ENCODE measurements around the gene TUBGCP3. TPM values are rescaled to one million over a fixed set of nuclear protein-coding genes. Genes with fewer than 3 reads are reported as not detected.

The TUBGCP3 gene
- total RNA-seq, 1 donor from 2014 or later: 16.0 TPM

DNA sequence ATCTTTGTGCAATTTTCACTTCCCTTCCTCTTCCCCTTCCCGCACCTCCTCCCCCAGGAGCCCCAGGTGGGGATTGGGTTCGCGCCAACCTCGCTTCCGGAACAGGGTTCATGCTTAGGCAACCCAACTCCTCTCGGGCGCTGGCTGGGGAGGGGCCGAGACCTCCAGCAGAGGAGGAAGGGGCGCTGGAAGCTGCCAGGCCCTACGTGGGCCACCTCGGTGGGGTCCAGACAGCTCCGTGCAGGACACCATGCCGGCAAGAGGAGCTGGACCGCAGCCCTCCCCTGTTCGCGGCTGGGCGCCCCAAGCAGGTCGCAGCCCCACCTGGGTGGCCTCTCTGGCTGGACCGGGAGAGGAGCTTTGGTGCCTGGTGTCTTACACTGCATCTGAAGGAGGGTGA is 120.7 kb downstream of the TUBGCP3 start:
- intact Hi-C loops (cut with micrococcal nuclease): no loop called here
- ATAC-seq: no peak

DNA sequence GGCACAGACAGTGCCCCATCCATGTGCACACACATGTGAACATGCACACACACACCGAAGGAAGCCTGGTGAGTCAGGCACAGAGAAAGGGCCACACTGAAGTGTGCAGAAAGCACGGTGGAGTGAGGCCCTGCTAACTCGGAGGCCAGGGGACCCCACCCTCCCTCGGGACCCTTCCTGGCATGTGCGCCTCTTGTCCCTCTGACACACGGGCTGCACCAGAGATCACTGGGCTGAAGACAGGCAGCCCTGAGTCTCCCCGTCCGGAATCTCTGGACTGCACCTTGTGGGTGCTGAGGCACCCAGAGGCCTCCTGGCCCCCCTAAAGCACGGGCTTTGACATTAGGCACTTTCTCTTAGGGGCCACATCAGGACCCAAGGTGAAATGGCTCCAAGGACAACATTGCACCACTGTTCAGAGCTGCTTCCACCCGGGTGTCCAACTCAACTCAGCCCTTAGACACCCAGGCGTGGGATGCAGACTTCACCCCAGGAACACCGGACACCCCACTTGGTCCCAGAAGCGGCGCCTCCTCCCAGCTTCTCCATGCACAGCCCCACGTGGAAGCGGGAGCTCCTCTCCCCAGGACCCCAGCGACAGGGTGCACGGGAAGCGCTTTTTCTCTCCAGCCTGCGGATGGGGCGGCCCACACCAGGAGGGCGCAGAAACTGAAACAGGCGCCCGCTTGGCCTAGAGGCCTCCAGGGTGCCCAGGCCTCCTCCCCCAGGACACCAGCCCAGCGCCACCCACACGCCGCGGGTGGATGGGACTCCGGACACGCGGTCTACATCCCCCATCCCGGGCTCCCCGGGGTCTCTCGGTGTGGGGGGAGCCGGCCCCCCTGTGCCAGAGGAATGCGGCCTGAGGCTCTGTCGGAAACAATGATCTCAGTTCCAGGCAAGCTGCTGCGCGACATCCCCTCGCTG is 121.6 kb downstream of the TUBGCP3 start:
- no peak for ATAC-seq
- intact Hi-C loops (cut with micrococcal nuclease): no loop called here
- no peak for DNase-seq

More for the DNA sequence above, 120.7 kb downstream of the TUBGCP3 start:
- DNase-seq: no peak

DNA sequence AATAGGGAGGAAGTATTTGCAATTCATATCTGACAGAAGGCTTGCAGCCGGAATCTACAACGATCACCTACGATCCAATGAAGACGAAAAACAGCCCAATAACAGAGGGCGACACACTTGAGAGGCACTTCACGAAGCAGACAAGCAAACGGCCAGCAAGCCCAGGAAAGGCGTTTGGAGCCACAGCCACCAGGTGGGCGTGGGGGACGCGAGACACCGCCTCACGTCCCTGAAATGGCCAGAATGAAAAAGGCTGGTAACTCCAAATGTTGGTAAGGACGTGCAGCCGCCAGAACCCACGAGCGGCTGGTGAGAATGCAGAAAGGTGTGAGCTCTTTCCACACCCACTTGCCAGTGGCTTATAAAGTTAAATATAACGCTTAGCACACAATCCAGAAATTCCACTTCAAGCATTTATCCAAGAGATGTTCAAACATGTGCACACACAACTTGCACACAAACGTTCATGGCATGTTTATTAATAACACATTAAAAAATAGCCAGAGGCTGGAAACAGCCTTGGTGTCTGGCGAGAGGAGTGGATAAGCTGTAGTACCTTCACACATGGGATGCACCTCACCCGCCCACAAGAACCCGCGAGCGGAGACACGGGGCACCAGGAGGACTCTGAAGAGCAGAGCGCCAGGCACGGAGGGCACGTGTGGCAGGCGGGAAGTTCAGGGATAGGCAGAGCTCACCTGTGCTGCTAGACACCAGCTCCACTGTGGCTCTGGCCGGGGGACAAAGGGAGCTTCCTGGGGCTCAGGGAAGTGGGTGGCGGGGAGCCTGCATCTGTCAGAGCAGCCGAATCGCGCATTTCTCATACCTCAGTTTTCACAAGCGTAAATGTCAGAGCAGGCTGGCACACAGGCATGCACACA is 122.5 kb downstream of the TUBGCP3 start:
- intact Hi-C loops (cut with micrococcal nuclease): no loop called here
- ATAC-seq (no peak), DNase-seq (no peak)

DNA sequence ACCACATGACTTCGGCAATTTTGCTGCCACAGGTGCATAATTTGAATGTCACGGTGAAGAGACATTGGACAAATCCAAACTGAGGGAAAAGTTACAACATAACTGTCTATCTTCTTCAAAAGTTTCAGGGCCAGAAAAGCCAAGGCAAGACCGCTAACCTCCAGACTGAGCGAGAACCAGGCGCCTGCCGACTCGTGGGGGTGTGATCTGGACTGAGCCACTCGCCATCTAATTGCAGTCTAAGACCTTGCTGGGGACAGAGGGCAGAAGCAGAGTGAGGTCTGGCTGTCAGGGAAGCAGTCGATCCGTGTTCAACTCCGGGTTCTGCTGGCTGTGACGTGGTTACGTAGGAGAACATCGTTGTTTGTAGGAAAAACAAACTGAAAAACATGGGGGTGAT is 123.2 kb downstream of the TUBGCP3 start:
- no peak for ATAC-seq
- DNase-seq: no peak
- intact Hi-C loops (cut with micrococcal nuclease): no loop called here

DNA sequence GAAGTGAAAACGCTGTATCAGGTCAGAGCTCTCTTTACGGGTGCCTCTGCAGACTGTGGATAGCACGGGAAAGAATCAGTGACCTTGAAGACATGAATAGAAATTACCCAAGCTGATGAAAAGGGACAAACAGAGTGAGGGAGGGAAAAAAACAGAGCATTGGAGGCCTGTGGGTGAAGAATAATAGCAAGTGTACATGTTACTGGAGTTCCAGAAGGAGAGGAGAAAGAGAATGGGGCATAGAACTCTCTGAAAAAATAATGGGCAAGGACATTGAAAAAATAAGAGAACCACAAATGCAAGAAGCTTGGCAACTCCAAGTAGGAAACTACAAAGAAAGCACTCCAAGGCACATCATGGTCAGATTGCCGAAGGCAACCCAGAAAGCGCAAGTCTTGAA is 125.5 kb downstream of the TUBGCP3 start:
- DNase-seq (no peak), ATAC-seq (no peak)
- intact Hi-C loops (cut with micrococcal nuclease): no loop called here

DNA sequence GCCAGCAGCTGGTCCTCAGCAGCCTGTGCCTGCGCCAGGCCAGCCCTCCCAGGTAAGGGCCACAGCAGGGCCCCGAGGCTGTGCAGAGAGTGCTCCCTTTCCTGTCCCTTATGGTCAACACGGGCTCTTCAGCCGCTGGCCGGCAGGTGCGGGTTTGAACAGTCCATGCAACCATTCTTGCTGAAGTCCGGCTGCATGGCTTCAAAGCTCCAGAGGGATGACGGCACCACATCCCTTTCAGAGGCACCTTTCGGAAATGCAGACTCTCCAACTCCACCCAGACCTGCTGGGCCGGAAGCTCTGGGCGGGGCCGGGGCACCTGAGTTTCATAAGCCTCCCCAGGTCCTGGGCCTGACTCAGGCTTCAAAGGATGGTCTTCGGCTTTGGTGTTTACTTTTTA is 130.5 kb downstream of the TUBGCP3 start:
- DNase-seq (peak; percentile 14), ATAC-seq (no peak)
- intact Hi-C loops (cut with micrococcal nuclease): no loop called here

DNA sequence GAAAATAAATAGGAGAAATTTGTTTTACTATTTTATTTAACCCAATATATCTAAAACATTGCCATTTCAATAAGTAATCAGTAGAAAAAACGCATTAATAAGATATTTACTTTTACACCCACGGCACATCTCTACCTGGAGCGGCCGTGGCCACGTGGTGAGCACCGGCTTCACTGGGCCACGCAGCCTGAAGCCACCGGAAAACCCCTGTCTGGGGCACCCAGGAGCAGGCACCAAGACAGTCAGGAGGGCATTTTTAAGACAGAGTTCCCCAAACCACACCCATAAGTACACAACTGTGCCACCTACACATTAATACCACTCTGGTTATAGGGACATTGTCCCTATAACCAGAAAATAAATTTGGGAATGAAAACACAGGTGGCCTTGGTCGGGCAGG is 130.9 kb downstream of the TUBGCP3 start:
- no peak for DNase-seq
- intact Hi-C loops (cut with micrococcal nuclease): no loop called here
- no peak for ATAC-seq

DNA sequence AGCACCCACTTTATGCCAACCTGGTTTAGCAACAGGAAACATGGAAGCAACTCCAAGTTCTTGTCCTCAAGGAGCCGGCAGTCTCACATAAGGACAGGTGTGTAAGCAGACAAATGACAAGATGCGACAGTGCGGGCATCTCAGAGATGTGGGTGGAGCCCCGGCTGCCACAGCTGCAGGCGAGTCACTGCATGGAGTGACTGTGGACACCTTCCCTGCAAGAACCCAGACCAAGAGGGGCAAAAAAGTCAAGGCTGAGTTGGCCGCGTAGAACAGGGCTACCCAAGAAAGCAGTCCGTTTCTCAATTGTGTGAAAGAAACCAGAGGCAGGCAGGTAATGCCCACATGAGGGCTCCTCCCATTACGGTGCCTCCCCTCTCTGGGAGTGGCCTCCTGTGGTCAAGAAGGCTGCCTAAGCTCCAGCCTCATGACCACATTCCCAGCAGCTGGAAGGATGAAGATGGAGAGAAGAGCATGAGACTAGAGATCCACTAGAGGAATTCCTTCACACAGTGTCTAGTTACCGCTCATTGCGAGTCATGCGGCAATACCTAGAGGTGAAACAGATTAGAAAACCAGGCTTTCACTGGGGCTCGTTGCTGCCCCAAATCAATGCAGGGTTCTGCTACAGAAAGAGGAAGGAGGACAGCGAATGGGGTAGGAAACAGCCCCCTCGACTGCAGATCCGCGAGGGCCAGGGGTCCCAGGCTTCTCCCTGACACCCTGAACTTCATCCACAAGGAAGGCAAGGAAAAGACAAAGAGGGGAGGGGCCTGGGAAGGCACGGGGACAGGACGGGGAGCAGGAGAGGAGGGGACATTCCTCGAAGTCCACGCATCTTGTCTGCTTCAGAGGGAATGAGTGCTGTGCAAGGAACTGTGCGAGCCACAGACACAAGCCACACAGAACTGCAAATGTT is 131.6 kb downstream of the TUBGCP3 start:
- intact Hi-C loops (cut with micrococcal nuclease): no loop called here
- ATAC-seq: no peak
- no peak for DNase-seq

DNA sequence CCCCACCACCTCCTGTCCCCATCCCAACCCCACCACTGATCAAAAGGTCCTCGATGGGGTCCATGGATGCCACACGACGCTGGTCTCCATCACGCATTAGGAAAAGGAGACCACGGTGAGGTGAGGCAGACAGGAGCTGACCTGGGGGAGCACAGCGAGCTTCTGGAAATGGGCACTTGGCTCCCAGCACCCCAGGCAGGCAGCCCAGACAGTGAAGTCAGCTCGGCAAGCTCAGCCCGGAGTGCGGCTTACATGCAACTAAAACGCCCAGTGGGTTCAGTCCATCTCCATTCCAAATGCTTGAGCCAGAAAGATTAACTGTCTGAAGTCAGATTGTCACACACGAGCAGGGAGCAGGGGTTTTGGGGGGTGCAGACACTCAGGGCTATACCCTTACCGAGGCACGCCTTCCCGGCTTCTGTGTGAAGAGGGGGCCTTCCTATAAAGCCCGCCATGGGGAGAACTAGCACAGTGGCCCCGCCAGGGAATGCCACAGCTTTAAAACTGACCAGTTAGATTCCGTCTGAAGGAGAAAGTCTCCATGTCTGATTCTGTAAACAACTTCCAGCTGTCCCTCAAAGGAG is 132.4 kb downstream of the TUBGCP3 start:
- ATAC-seq (no peak), DNase-seq (no peak)
- intact Hi-C loops (cut with micrococcal nuclease): no loop called here

DNA sequence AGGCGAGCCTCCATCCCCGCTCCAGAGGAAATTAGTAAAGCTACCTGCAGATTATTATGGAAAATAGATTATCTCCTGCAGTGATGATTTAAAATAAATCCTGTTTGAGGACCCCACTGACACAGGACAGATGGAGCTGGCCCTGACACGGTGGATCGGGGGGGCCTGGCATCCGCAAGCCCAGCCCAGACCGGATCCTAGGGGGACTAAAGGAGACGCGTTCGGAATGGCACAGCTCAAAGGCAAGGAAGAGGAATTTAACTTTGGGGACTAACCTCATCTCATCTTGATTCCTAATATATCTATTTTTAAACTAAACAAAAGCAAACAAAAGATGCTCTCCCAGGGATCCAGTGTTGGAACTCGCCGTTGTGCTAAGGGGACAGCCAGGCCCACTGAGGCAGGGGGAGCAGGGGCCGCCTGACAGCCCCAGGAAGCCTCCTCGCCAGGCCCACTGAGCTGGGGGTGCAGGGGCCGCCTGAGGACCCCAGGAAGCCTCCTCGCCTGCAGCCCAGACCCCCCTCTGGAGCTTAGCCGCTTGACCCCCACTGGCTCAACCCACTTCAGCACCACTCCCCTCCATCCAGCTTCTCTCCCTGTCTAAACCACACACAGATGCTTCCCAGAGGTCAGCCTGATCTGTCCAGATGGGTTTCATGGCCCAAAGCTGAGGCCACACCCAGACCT is 133.2 kb downstream of the TUBGCP3 start:
- DNase-seq (no peak), ATAC-seq (no peak)
- intact Hi-C loops (cut with micrococcal nuclease): no loop called here

DNA sequence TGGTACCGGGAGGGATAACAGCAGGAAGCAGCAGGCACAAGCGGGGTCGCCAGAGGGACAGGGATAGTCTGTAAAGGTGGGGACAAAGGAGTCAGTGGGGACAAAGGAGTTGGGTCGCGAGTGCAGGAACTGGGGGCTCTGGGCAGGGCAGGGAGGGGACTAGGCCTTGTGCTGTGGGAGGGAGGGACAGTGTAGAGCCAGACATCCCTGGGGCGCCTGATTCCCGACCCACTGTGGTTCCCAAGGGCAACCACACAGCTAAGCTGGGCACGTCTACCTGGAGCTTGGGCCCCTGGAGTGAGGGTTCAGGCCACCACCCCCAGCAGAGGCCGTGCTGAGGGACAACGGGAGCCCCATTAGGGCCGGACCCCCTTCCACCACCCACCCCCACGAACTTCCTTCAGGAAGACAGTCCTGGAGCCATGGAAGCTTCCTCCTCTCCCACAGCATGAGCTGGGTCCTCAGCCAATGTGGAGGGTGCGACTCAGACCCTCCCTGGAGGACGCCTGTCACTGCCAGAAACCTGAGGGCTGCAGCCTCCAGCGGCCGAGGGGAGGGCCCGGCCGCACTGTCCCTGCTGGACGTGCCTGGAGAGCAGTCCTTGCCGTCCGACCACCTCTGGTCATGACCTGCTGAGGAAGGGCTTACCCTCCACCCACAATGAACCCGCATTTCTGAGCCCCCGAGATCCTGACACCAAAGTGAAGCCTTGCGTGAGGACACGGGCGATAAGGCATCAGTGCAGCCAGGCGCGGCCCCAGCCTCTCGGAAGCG is 133.9 kb downstream of the TUBGCP3 start:
- intact Hi-C loops (cut with micrococcal nuclease): no loop called here
- DNase-seq: no peak
- ATAC-seq: no peak

DNA sequence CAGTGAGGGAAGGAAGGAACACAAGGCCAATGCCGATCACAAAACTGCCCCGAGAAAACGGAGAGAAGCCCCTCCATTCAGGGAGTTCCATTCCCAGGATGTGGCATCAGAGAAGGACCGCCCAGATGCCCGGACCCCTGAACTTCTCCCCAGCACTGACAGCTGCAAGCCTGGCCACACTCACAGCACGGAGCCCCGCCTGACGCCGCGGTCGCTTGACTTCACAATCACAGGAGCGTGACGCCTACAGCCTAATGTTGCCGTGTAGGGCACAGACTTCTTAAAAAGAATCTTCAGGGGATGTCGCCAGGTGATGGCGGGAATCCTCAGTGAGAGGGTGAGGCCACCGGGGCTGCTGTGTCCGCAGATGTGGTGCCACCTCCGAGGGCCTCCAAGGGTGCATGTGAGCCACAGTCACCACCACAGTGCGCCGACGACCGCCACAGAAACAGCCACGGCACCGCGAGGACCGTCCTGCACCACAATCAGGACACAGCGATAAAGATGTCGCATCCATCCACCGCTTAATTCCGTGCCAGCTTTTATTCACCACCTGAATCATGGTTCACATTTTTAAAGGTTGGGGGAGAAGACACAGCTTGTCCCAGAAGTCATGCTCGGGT is 134.6 kb downstream of the TUBGCP3 start:
- intact Hi-C loops (cut with micrococcal nuclease): no loop called here
- ATAC-seq (no peak), DNase-seq (no peak)

DNA sequence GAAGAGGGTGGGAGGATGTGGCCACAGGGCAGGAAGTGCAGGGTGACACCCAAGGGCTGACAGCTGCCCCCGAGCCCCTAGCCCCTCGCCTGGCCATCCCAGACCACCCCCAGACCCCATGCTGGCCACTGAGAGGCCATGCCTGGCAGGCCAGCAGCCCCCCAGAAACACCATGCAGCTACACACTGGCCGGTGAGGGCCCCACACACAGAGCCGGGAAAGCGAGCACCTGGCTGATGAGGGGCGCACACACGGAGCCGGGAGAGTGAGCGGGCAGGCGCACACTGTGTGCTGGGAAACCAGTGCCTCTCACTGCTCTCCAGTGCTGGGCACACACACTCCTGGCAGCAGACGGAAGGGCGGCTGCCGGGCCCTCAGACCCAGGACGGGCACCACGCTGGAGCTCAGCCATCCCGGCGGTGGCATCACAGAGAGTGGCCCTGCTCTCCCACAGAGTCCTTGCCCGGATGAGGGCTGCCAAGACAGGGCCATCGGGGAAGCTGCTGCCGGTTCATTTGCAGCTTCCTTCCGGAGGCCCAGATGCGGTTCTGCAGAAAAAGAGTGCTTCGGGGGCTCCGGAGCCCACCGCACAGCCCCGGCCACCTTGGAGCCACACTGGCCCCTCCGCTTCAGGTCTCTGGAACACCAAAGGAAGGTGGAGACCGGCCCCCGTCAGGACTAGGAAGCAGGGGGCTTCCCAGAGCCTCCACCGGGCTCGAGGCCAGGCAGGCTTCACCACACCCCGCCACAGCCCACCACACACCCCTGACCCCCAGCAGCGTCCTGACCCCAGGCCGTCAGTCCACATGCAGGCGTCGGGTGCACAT is 135.4 kb downstream of the TUBGCP3 start:
- no peak for DNase-seq
- intact Hi-C loops (cut with micrococcal nuclease): no loop called here
- ATAC-seq: no peak

DNA sequence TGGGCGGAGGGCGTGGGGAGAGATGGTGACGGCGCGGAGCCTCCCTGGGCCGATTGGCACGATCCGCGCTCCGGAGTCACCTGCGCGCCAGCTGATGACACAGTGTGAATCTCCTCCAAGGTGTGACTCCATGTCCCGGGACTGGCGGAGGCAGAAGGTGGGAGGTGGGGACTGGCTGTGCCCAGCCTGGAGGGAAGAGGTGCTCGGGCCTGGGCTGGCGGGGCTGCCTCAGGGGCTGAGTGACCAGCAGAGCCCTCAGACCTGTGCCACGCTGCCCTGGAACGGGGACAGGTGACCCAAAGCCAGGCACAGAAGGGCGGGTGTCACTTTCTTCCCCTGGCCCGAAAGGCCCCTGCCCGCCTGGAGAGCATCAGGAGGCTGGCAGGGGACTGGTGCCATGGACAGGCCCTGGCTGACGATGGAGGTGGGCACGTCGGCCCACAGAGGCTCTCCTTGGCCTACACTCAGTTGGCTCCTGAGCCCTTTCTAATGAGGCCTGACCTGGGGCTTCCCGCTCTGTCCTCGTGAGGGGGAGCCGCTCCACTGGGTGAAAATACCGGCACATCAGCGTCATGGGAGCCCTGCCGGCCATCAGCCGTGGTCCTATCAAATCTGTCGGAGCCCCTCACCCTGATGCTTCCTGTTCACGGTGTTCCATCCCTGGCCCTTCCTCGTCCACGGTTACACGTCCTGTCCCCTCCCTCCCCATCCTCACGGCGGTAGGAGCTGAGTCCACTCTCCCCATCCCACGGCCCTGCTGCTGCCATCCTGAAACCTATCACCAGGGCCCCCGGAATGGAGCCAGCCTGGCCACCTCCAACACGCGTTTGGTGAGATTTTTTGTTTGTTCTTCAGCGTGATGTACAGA is 136.2 kb downstream of the TUBGCP3 start:
- intact Hi-C loops (cut with micrococcal nuclease): no loop called here
- ATAC-seq: no peak

DNA sequence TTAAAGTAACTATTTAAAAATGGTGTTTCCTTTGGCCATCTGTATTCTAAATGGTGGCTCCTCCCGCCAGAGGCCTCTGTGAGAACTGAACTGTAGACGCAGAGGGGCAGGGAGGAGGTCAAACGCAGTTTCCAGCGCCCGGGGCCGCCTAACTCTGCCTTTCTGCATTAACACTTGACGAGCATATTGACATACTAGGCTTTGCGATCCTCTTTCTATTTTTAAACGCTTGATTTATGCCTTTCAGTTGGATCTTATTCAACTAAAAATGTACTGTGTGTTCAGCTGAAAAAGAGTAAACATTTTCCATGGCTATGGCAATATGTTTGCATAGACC is 137.1 kb downstream of the TUBGCP3 start:
- intact Hi-C loops (cut with micrococcal nuclease): no loop called here
- ATAC-seq (no peak), DNase-seq (no peak)

More for the DNA sequence above, 136.2 kb downstream of the TUBGCP3 start:
- no peak for DNase-seq

Data from left ventricle myocardium superior (tissue), 1 donor.